DND-41 (cell line): ENCODE data around the gene TTYH3.

Experiments
- ATAC-seq: fragments of 200-7000 bp; cut with Tn5 transposase; 3 replicates; pipeline ENCODE4 v1.9.1; 2021; ENCODE audit warnings: low read depth; ENCODE audit not compliant: insufficient read depth
- DNase-seq: peaks from one replicate; pipeline ENCODE4 v3.0.0-alpha.2; 2020
- H2AFZ ChIP-seq: 2 replicates; pipeline ENCODE4 v1.6.0; 2012; ENCODE audit warnings: low read depth, low read length
- H3K27ac ChIP-seq: 2 replicates; pipeline ENCODE4 v1.5.1; 2012; ENCODE audit warnings: low read length, inconsistent platforms
- H3K27me3 ChIP-seq: fragments of 200-600 bp; sonication (generic); 2 replicates; pipeline ENCODE4 v1.6.0; 2012; ENCODE audit warnings: low read length, mild to moderate bottlenecking, inconsistent platforms; ENCODE audit not compliant: insufficient read depth, poor library complexity
- H3K36me3 ChIP-seq: 2 replicates; pipeline ENCODE4 v1.5.1; 2012; ENCODE audit warnings: low read length, inconsistent platforms; ENCODE audit not compliant: insufficient read depth
- H3K4me1 ChIP-seq: 2 replicates; pipeline ENCODE4 v1.5.1; 2012; ENCODE audit warnings: mild to moderate bottlenecking, low read length; ENCODE audit not compliant: insufficient read depth
- H3K4me2 ChIP-seq: 2 replicates; pipeline ENCODE4 v1.6.0; 2012; ENCODE audit warnings: mild to moderate bottlenecking, moderate library complexity, low read length, inconsistent platforms; ENCODE audit not compliant: insufficient read depth
- H3K4me3 ChIP-seq, 2 experiments: fragments of 200-600 bp in 1 of 2; shearing (Covaris generic) in 1 of 2; 2 replicates each; pipeline ENCODE4 v1.5.1; 2012 to 2016; ENCODE audit warnings: inconsistent platforms in 2 of 2, low read length in 2 of 2, mild to moderate bottlenecking in 2 of 2, low read depth in 1 of 2, moderate library complexity in 1 of 2
- H3K79me2 ChIP-seq: 2 replicates; pipeline ENCODE4 v1.6.0; 2012; ENCODE audit warnings: low read length, inconsistent platforms; ENCODE audit not compliant: insufficient read depth
- H3K9ac ChIP-seq: 2 replicates; pipeline ENCODE4 v1.6.0; 2012; ENCODE audit warnings: low read depth, mild to moderate bottlenecking, inconsistent platforms, low read length, moderate library complexity
- H3K9me3 ChIP-seq: 2 replicates; pipeline ENCODE4 v1.5.1; 2012; ENCODE audit warnings: low read length, moderate library complexity, mild to moderate bottlenecking, inconsistent platforms; ENCODE audit not compliant: insufficient read depth, severe bottlenecking
- H4K20me1 ChIP-seq: 2 replicates; pipeline ENCODE4 v1.6.0; 2012; ENCODE audit warnings: low read length; ENCODE audit not compliant: insufficient read depth
- CTCF ChIP-seq: IDR thresholded peaks from 2 replicates; pipeline ENCODE4 v1.5.1; 2012; ENCODE audit warnings: borderline replicate concordance, low read length, moderate library complexity, mild to moderate bottlenecking; ENCODE audit not compliant: poor library complexity, severe bottlenecking; ENCODE audit errors: extremely low read depth
- EZH2 ChIP-seq: IDR thresholded peaks from 3 replicates; pipeline ENCODE4 v1.6.1; 2012; ENCODE audit warnings: borderline replicate concordance, low read depth, mild to moderate bottlenecking, moderate library complexity, low read length, inconsistent platforms; ENCODE audit not compliant: severe bottlenecking

The TTYH3 gene

GRCh38 chr7:2701424-2701823, 69.6 kb downstream of the TTYH3 start:
- no peaks in the 10 kb centered on the region for H3K27me3 ChIP-seq
- no peak overlapping the region for H3K4me2 ChIP-seq
- no peaks in the 10 kb centered on the region for H3K36me3 ChIP-seq

GRCh38 chr7:2701832-2702593, 70.2 kb downstream of the TTYH3 start:
- Histone ChIP-seq H3K79me2 (no peaks in the 10 kb centered on the region), H3K4me2 (no peak overlapping the region), H3K9ac (no peak overlapping the region)

More at GRCh38 chr7:2701424-2701823, 69.6 kb downstream of the TTYH3 start:
- Histone ChIP-seq H3K79me2 (no peaks in the 10 kb centered on the region), H4K20me1 (no peaks in the 10 kb centered on the region), H3K4me3 (no peak overlapping the region), H3K27ac (no peak overlapping the region; the same call in 1 of the 2 replicates), H3K9me3 (no peaks in the 10 kb centered on the region), H3K9ac (no peak overlapping the region), H2AFZ (no peak overlapping the region), H3K4me1 (peaks cover 36% of the 10 kb centered on the region)
- TF ChIP-seq EZH2 (no peak), CTCF (no peak)
- no peak for DNase-seq
- no peak for ATAC-seq

GRCh38 chr7:2702594-2702957, 70.8 kb downstream of the TTYH3 start:
- Histone ChIP-seq H3K9ac (no peak overlapping the region), H3K4me1 (peaks cover 33% of the 10 kb centered on the region), H3K27me3 (no peaks in the 10 kb centered on the region), H3K36me3 (no peaks in the 10 kb centered on the region), H4K20me1 (no peaks in the 10 kb centered on the region), H3K4me3 (no peak overlapping the region), H3K9me3 (no peaks in the 10 kb centered on the region), H2AFZ (no peak overlapping the region), H3K79me2 (no peaks in the 10 kb centered on the region), H3K27ac (no peak overlapping the region), H3K4me2 (no peak overlapping the region)
- ATAC-seq (no peak), DNase-seq (no peak)
- TF ChIP-seq CTCF (no peak), EZH2 (no peak)

More at GRCh38 chr7:2701832-2702593, 70.2 kb downstream of the TTYH3 start:
- no peak for TF ChIP-seq EZH2
- no peak for TF ChIP-seq CTCF
- H3K36me3 ChIP-seq = no peaks in the 10 kb centered on the region
- H3K4me1 ChIP-seq = peaks cover 36% of the 10 kb centered on the region
- H3K27me3 ChIP-seq = no peaks in the 10 kb centered on the region
- peak; percentile 29 for DNase-seq
- no peak overlapping the region; the same call in 1 of the 2 replicates for H3K27ac ChIP-seq
- no peak for ATAC-seq
- no peak overlapping the region for H3K4me3 ChIP-seq
- no peak overlapping the region for H2AFZ ChIP-seq
- no peaks in the 10 kb centered on the region for H3K9me3 ChIP-seq
- H4K20me1 ChIP-seq = no peaks in the 10 kb centered on the region
